Spleen (tissue), 11 donors: ENCODE data around the gene STAG1. TPM values are rescaled to one million over a fixed set of nuclear protein-coding genes. Genes with fewer than 3 reads are reported as not detected.

Experiments used
- DNase-seq: peaks from one replicate; pipeline ENCODE4 v3.0.0-alpha.2; 2020
- H3K27ac ChIP-seq, 8 donors: fragments of 200-600 bp; sonication (generic) in 7 of 8; 1 replicate in 4 of 8; 2 replicates in 4 of 8; pipeline versions ENCODE4 v1.5.0 to v1.8.0; 2016 to 2021; ENCODE audit warnings: inconsistent platforms in 4 of 8, mild to moderate bottlenecking in 4 of 8, moderate library complexity in 1 of 8
- H3K27me3 ChIP-seq, 7 donors: fragments of 200-600 bp; sonication (generic) in 6 of 7; replicated peaks in 1 of 7; 1 replicate in 4 of 7; 2 replicates in 3 of 7; pipeline versions ENCODE4 v1.5.0 to v1.8.0; 2016 to 2021; ENCODE audit warnings: inconsistent platforms in 3 of 7, mild to moderate bottlenecking in 1 of 7
- H3K36me3 ChIP-seq, 6 donors: fragments of 200-600 bp; sonication (generic) in 5 of 6; 1 replicate in 4 of 6; 2 replicates in 2 of 6; pipeline versions ENCODE4 v1.5.0 to v1.8.0; 2016 to 2021; ENCODE audit warnings: inconsistent platforms in 2 of 6
- H3K4me1 ChIP-seq, 6 donors: fragments of 200-600 bp; sonication (generic) in 5 of 6; 1 replicate in 3 of 6; 2 replicates in 3 of 6; pipeline versions ENCODE4 v1.5.0 to v1.8.0; 2016 to 2021; ENCODE audit warnings: inconsistent platforms in 3 of 6
- H3K4me3 ChIP-seq, 8 donors: fragments of 200-600 bp; sonication (generic) in 7 of 8; 1 replicate in 4 of 8; 2 replicates in 4 of 8; pipeline versions ENCODE4 v1.5.0 to v1.8.0; 2016 to 2021; ENCODE audit warnings: inconsistent platforms in 4 of 8, mild to moderate bottlenecking in 4 of 8, moderate library complexity in 2 of 8
- H3K9me3 ChIP-seq, 8 donors: fragments of 200-600 bp; sonication (generic) in 7 of 8; 1 replicate in 4 of 8; 2 replicates in 4 of 8; pipeline versions ENCODE4 v1.5.0 to v1.8.0; 2016 to 2021; ENCODE audit warnings: inconsistent platforms in 4 of 8
- CTCF ChIP-seq, 11 experiments: fragments of 200-600 bp in 7 of 11; fragments of 450-650 bp in 4 of 11; sonication (generic) in 4 of 11; IDR thresholded peaks in 8 of 11; conservative IDR thresholded peaks in 3 of 11; 1 replicate in 7 of 11; 2 replicates in 4 of 11; pipeline versions ENCODE4 v1.4.0 to v1.8.0; 2016 to 2021; ENCODE audit warnings: antibody characterized with exemption in 11 of 11, inconsistent platforms in 4 of 11, mild to moderate bottlenecking in 1 of 11
- POLR2A ChIP-seq, 3 donors: fragments of 450-650 bp; IDR thresholded peaks; one replicate each; pipeline ENCODE4 v1.5.1; 2017; ENCODE audit warnings: antibody characterized with exemption in 3 of 3, mild to moderate bottlenecking in 1 of 3
- POLR2AphosphoS5 ChIP-seq, 3 donors: sonication (generic); formaldehyde crosslinking; IDR thresholded peaks; one replicate each; pipeline ENCODE4 v1.5.1; 2017; ENCODE audit warnings: antibody characterized with exemption in 3 of 3
- WGBS, 5 donors: extraction: QIAGEN DNeasy Blood & Tissue Kit in 3 of 5; methylation state at CpG; one replicate each; pipeline versions ENCODE4 v1.1.5 to v1.1.7; 2013 to 2018; 5-methylcytosine and 5-hydroxymethylcytosine counted together
- intact Hi-C: fragments of 100-400 bp; cut with DNase I; formaldehyde crosslinking; loops from one replicate; pipeline ENCODE4 v1.15.0; 2023; ENCODE audit warnings: low total_unique reads
- polyA plus RNA-seq, 3 donors: library from polyadenylated mRNA; stranded (reverse); fragments of 200-250 nt; gene quantifications; one replicate each; pipeline ENCODE4 v1.2.1, GENCODE V29; 2013
- total RNA-seq, 7 donors: library from RNA; depleted of rRNA in 3 of 7; stranded (reverse); fragments of >200 nt in 3 of 7; fragmentation: NEBNext Ultra II Directional in 4 of 7; extraction: Animal tissue kit (Norgen Biotek cat#: 25700) in 4 of 7; gene quantifications; one replicate each; pipeline versions ENCODE4 v1.1.0 to v1.2.1, GENCODE V29; 2016 to 2021
- donor health status: healthy with polysubstance abuse.
- donor health status: DM: no; HTN: no; CAD: no; lungs with moderate emphysema.
- donor health status: DM: no; HTN: no; CAD: no.
- donor health status: Bipolar disorder and iron deficiency.
- donor health status: healthy.
- donor health status: DM: no; HTN: no; CAD: no.
- donor health status: DM: yes; HTN: yes; CAD: no.

Gene STAG1
- total and polyA plus RNA-seq, 10 donors, result 7.2 to 61.6 (median 47.3) TPM

- intact Hi-C loops, result no loop called here
- Histone ChIP-seq H3K4me3 (no peak overlapping the region), H3K27ac (no peak overlapping the region), H3K27me3 (no peaks in the 10 kb centered on the region), H3K9me3 (no peaks in the 10 kb centered on the region), H3K36me3 (peaks cover 0 to 63% (median 7%) of the 10 kb centered on the region in 6 donors), H3K4me1 (no peaks in the 10 kb centered on the region)
- no peak for DNase-seq
- TF ChIP-seq CTCF (IDR thresholded peaks at IDR 0.05 in 8 of 11, conservative IDR thresholded peaks at IDR 0.05 in 3 of 11) (no peak), POLR2AphosphoS5 (IDR thresholded peaks at IDR 0.05) (no peak), POLR2A (IDR thresholded peaks at IDR 0.05) (no peak)
These were observed 324.9 kb downstream of the STAG1 start for GRCh38 chr3:136427236-136427635.

GRCh38 chr3:136414476-136414875 lies 337.7 kb downstream of the STAG1 start:
- H3K27ac ChIP-seq, result no peak overlapping the region

GRCh38 chr3:136412307-136412706 lies 339.9 kb downstream of the STAG1 start:
- TF ChIP-seq CTCF (IDR thresholded peaks at IDR 0.05 in 8 of 11, conservative IDR thresholded peaks at IDR 0.05 in 3 of 11) (no peak), POLR2AphosphoS5 (IDR thresholded peaks at IDR 0.05) (no peak)

More at GRCh38 chr3:136414476-136414875, 337.7 kb downstream of the STAG1 start:
- H3K36me3 ChIP-seq, result peaks cover 0 to 81% (median 14%) of the 10 kb centered on the region in 6 donors
- DNase-seq, result no peak
- no peaks in the 10 kb centered on the region for H3K27me3 ChIP-seq
- H3K4me1 ChIP-seq, result no peaks in the 10 kb centered on the region
- H3K9me3 ChIP-seq, result no peaks in the 10 kb centered on the region
- TF ChIP-seq POLR2A (IDR thresholded peaks at IDR 0.05) (no peak), CTCF (IDR thresholded peaks at IDR 0.05 in 8 of 11, conservative IDR thresholded peaks at IDR 0.05 in 3 of 11) (no peak), POLR2AphosphoS5 (IDR thresholded peaks at IDR 0.05) (no peak)
- no peak overlapping the region for H3K4me3 ChIP-seq
- intact Hi-C loops, result no loop called here

GRCh38 chr3:136409549-136409948 lies 342.6 kb downstream of the STAG1 start:
- 95 to 100% (median 98%) methylated on average over 3 of the region's 3 CpGs for WGBS, 5 donors
- intact Hi-C loops, result no loop called here

More at GRCh38 chr3:136412307-136412706, 339.9 kb downstream of the STAG1 start:
- DNase-seq, result no peak
- Histone ChIP-seq H3K36me3 (peaks cover 0 to 74% (median 10%) of the 10 kb centered on the region in 6 donors), H3K4me1 (no peaks in the 10 kb centered on the region), H3K9me3 (no peaks in the 10 kb centered on the region), H3K4me3 (no peak overlapping the region), H3K27ac (no peak overlapping the region), H3K27me3 (no peaks in the 10 kb centered on the region)
- intact Hi-C loops, result no loop called here
- 87 to 94% (median 91%) methylated on average over 4 of the region's 4 CpGs for WGBS, 5 donors

More at GRCh38 chr3:136409549-136409948, 342.6 kb downstream of the STAG1 start:
- DNase-seq, result no peak
- Histone ChIP-seq H3K9me3 (no peaks in the 10 kb centered on the region), H3K4me3 (no peak overlapping the region), H3K4me1 (no peaks in the 10 kb centered on the region), H3K27ac (no peak overlapping the region), H3K27me3 (no peaks in the 10 kb centered on the region), H3K36me3 (peaks cover 0 to 62% (median 4%) of the 10 kb centered on the region in 6 donors)
- TF ChIP-seq CTCF (IDR thresholded peaks at IDR 0.05 in 8 of 11, conservative IDR thresholded peaks at IDR 0.05 in 3 of 11), result no peak
